ENCODE results near the gene HBZ. TPM values are rescaled to one million over a fixed set of nuclear protein-coding genes. Genes with fewer than 3 reads are reported as not detected.

Gene HBZ
- total RNA-seq, 1 donor from 2014 or later, result not detected

DNA sequence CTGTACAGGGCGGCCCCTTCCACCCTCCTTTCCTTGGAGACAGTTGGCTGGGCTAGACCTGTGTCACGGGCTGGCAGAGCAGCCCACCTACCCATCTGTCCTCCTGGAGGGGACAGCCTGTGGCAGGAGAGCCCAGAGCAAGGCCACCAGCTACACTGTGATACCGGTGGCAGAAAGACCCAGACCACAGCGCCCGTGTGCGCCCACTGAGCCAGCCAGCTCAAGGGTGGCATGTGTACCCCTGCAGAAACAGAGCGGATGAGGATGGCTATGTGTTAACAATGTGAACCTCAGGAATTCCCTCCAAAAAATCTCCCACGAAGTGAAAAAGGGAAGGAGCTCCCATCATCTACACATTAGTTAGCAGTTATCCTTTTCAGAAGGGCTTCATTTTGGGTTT is 34.9 kb downstream of the HBZ start:
- DNase-seq (ENCODE audit: low read depth), result no peak
- no peak overlapping the region for H3K4me3 ChIP-seq (ENCODE audit: low read depth, low read length)
- no peak for TF ChIP-seq CTCF (IDR thresholded peaks at IDR 0.05; ENCODE audit: insufficient read depth, low read length, poor library complexity, severe bottlenecking)
- peaks cover 3% of the 10 kb centered on the region for H3K36me3 ChIP-seq (ENCODE audit: control insufficient read depth, insufficient read depth, low read length)
- H3K27me3 ChIP-seq (ENCODE audit: control insufficient read depth, insufficient read depth, low read length), result no peaks in the 10 kb centered on the region

DNA sequence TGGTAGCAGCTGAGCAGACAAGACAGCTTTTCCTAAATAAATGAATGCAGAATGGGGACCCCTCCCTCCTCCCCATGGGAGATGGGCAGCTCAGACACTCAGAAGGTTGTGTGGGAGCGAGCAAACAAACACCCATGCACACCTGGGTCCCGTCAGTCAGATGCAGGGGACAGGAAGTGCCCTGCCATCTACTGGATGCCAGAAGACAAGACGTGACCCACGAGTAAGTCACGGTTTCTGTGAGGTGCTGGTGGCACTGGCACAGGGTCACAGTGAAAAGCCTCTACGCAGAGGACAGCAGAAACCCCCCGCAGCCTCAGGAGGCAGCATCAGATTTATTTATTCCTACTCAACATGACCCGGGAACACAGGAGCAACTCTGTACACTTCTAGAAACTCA is 36.2 kb downstream of the HBZ start:
- Histone ChIP-seq H3K36me3 (ENCODE audit: control insufficient read depth, insufficient read depth, low read length) (peaks cover 3% of the 10 kb centered on the region), H3K4me3 (ENCODE audit: low read depth, low read length) (no peak overlapping the region), H3K27me3 (ENCODE audit: control insufficient read depth, insufficient read depth, low read length) (no peaks in the 10 kb centered on the region)
- no peak for DNase-seq (ENCODE audit: low read depth)
- no peak for TF ChIP-seq CTCF (IDR thresholded peaks at IDR 0.05; ENCODE audit: insufficient read depth, low read length, poor library complexity, severe bottlenecking)

GRCh38 chr16:189604-190186 is 37.3 kb downstream of the HBZ start:
- no peak for TF ChIP-seq CTCF (IDR thresholded peaks at IDR 0.05; ENCODE audit: insufficient read depth, low read length, poor library complexity, severe bottlenecking)
- H3K4me3 ChIP-seq (ENCODE audit: low read depth, low read length), result no peak overlapping the region
- no peaks in the 10 kb centered on the region for H3K27me3 ChIP-seq (ENCODE audit: control insufficient read depth, insufficient read depth, low read length)
- DNase-seq (ENCODE audit: low read depth), result no peak
- peaks cover 3% of the 10 kb centered on the region for H3K36me3 ChIP-seq (ENCODE audit: control insufficient read depth, insufficient read depth, low read length)

DNA sequence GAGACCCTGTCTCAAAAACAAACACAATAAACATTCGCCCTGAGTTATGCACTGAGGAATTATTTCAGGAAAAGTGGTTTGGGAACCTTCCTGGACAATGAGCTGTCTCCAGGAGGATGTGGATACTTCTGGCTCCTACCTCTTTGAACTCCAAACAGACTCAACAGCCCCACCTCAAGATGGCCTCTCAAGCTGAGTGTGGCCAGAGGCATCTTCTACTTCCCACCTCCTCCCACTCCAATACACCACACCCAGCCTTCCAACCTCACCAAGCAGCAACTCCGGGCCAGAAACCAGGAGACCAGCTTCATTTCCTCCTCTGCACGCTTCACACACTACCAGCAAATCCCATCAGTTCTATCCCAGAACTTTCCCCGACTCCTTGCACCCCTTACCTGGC is 39.4 kb downstream of the HBZ start:
- H3K4me3 ChIP-seq (ENCODE audit: low read depth, low read length), result no peak overlapping the region
- TF ChIP-seq CTCF (IDR thresholded peaks at IDR 0.05; ENCODE audit: insufficient read depth, low read length, poor library complexity, severe bottlenecking), result no peak
- no peak for DNase-seq (ENCODE audit: low read depth)
- peaks cover 4% of the 10 kb centered on the region for H3K36me3 ChIP-seq (ENCODE audit: control insufficient read depth, insufficient read depth, low read length)
- H3K27me3 ChIP-seq (ENCODE audit: control insufficient read depth, insufficient read depth, low read length), result no peaks in the 10 kb centered on the region

GRCh38 chr16:192686-193085 is 40.2 kb downstream of the HBZ start:
- no peak overlapping the region for H3K4me3 ChIP-seq (ENCODE audit: low read depth, low read length)
- TF ChIP-seq CTCF (IDR thresholded peaks at IDR 0.05; ENCODE audit: insufficient read depth, low read length, poor library complexity, severe bottlenecking), result no peak
- DNase-seq (ENCODE audit: low read depth), result no peak
- H3K36me3 ChIP-seq (ENCODE audit: control insufficient read depth, insufficient read depth, low read length), result peaks cover 7% of the 10 kb centered on the region
- no peaks in the 10 kb centered on the region for H3K27me3 ChIP-seq (ENCODE audit: control insufficient read depth, insufficient read depth, low read length)

DNA sequence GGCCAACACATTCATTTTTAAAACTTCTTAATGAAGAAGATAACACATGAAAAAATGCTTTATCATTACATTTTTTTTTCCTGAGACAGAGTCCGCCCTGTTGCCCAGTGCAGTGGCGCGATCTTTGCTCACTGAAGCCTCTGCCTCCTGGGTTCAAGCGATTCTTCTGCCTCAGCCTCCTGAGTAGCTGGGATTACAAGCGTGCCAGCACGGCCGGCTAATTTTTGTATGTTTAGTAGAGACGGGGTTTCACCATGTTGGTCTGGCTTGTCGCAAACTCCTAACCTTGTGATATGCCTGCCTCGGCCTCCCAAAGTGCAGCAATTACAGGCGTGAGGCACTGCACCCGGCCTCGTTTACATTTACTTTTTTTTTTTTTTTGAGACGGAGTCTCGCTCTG is 41.0 kb downstream of the HBZ start:
- no peak for TF ChIP-seq CTCF (IDR thresholded peaks at IDR 0.05; ENCODE audit: insufficient read depth, low read length, poor library complexity, severe bottlenecking)
- H3K36me3 ChIP-seq (ENCODE audit: control insufficient read depth, insufficient read depth, low read length), result peaks cover 7% of the 10 kb centered on the region
- no peak for DNase-seq (ENCODE audit: low read depth)
- no peak overlapping the region for H3K4me3 ChIP-seq (ENCODE audit: low read depth, low read length)
- no peaks in the 10 kb centered on the region for H3K27me3 ChIP-seq (ENCODE audit: control insufficient read depth, insufficient read depth, low read length)

All from kidney epithelial cell (primary cell).